GM23338 (cell line): ENCODE measurements around the gene FARP1. TPM values are rescaled to one million over a fixed set of nuclear protein-coding genes. Genes with fewer than 3 reads are reported as not detected.
A peak's percentile ranks its signal among the peaks of the same experiment; 100 is the strongest.

Experiments used
- ATAC-seq: fragments of 200-7000 bp; cut with Tn5 transposase; 3 replicates; pipeline ENCODE4 v1.9.1; 2020
- DNase-seq: peaks from one replicate; pipeline ENCODE4 v3.0.0-alpha.2; 2015; ENCODE audit warnings: low spot score
- H2AFZ ChIP-seq: fragments of 200-600 bp; sonication (generic); 2 replicates; pipeline ENCODE4 v1.8.0; 2016; ENCODE audit warnings: antibody characterized with exemption, mild to moderate bottlenecking, moderate library complexity
- H3F3A ChIP-seq: fragments of 200-600 bp; sonication (generic); replicated peaks from 2 replicates; pipeline ENCODE4 v1.8.0; 2017; ENCODE audit warnings: antibody characterized with exemption, mixed run types, low read depth
- H3K27ac ChIP-seq: fragments of 200-600 bp; sonication (generic); 2 replicates; pipeline ENCODE4 v1.6.1; 2016; ENCODE audit warnings: low read depth
- H3K27me3 ChIP-seq: fragments of 200-600 bp; sonication (generic); 2 replicates; pipeline ENCODE4 v1.8.0; 2016; ENCODE audit warnings: mild to moderate bottlenecking, mixed run types, moderate library complexity; ENCODE audit not compliant: insufficient read depth
- H3K36me3 ChIP-seq: fragments of 200-600 bp; sonication (generic); 2 replicates; pipeline ENCODE4 v1.8.0; 2016; ENCODE audit warnings: mild to moderate bottlenecking; ENCODE audit not compliant: insufficient read depth
- H3K4me1 ChIP-seq: fragments of 200-600 bp; sonication (generic); 2 replicates; pipeline ENCODE4 v1.8.0; 2016; ENCODE audit warnings: mild to moderate bottlenecking, moderate library complexity; ENCODE audit not compliant: insufficient read depth
- H3K4me2 ChIP-seq: fragments of 200-600 bp; sonication (generic); 2 replicates; pipeline ENCODE4 v1.7.1; 2017; ENCODE audit warnings: mixed run types
- H3K4me3 ChIP-seq: fragments of 200-600 bp; sonication (generic); 2 replicates; pipeline ENCODE4 v1.6.1; 2016; ENCODE audit warnings: mixed run types
- H3K79me2 ChIP-seq: fragments of 200-600 bp; sonication (generic); replicated peaks from 2 replicates; pipeline ENCODE4 v1.8.0; 2017; ENCODE audit warnings: mild to moderate bottlenecking; ENCODE audit not compliant: insufficient read depth
- H3K9me2 ChIP-seq: fragments of 200-600 bp; sonication (generic); 2 replicates; pipeline ENCODE4 v1.8.0; 2017; ENCODE audit not compliant: insufficient read depth
- H4K20me1 ChIP-seq: fragments of 200-600 bp; sonication (generic); replicated peaks from 2 replicates; pipeline ENCODE4 v1.8.0; 2017; ENCODE audit warnings: mild to moderate bottlenecking; ENCODE audit not compliant: insufficient read depth
- H3K27ac Mint-ChIP-seq: 2 replicates; pipeline ENCODE4 v1.8.0; 2020; ENCODE audit warnings: inconsistent platforms, mild to moderate bottlenecking, moderate library complexity, mixed read lengths
- H3K27me3 Mint-ChIP-seq: 3 replicates; pipeline ENCODE4 v1.8.0; 2022; ENCODE audit warnings: low read depth, mild to moderate bottlenecking, moderate library complexity, mixed read lengths, inconsistent platforms; ENCODE audit not compliant: insufficient read depth, poor library complexity
- H3K36me3 Mint-ChIP-seq: 3 replicates; pipeline ENCODE4 v1.8.0; 2021; ENCODE audit warnings: low read depth, mild to moderate bottlenecking, inconsistent platforms, moderate library complexity, mixed read lengths
- H3K4me1 Mint-ChIP-seq: 3 replicates; pipeline ENCODE4 v1.8.0; 2020; ENCODE audit warnings: mild to moderate bottlenecking, inconsistent platforms, mixed read lengths
- H3K4me3 Mint-ChIP-seq: 3 replicates; pipeline ENCODE4 v1.8.0; 2021; ENCODE audit warnings: moderate library complexity, mild to moderate bottlenecking, inconsistent platforms, mixed read lengths
- H3K9me3 Mint-ChIP-seq: 3 replicates; pipeline ENCODE4 v1.8.0; 2020; ENCODE audit warnings: moderate library complexity, mild to moderate bottlenecking, inconsistent platforms, mixed read lengths
- CREB1 ChIP-seq: fragments of 250-450 bp; sonication (Bioruptor Pico); IDR thresholded peaks from 2 replicates; pipeline ENCODE4 v1.5.0; 2020; ENCODE audit warnings: low read depth, mild to moderate bottlenecking, moderate library complexity
- CTCF ChIP-seq, 2 experiments: fragments of 200-600 bp in 1 of 2; sonication (generic) in 1 of 2; conservative IDR thresholded peaks; 2 replicates each; pipeline versions ENCODE4 v1.5.1 to v1.6.1; 2016 to 2017; ENCODE audit warnings: antibody characterized with exemption in 2 of 2, low read depth in 2 of 2, mild to moderate bottlenecking in 2 of 2, moderate library complexity in 1 of 2
- ETS1 ChIP-seq: IDR thresholded peaks from 2 replicates; pipeline ENCODE4 v1.6.1; 2016; ENCODE audit warnings: antibody characterized with exemption
- EZH2 ChIP-seq: fragments of 200-600 bp; sonication (generic); IDR thresholded peaks from one replicate; pipeline ENCODE4 v1.8.0; 2017; ENCODE audit warnings: antibody characterized with exemption, mild to moderate bottlenecking, low read depth; ENCODE audit not compliant: unreplicated experiment
- EZH2phosphoT487 ChIP-seq: fragments of 200-600 bp; sonication (generic); IDR thresholded peaks from one replicate; pipeline ENCODE4 v1.8.1; 2018; ENCODE audit warnings: antibody characterized with exemption; ENCODE audit not compliant: unreplicated experiment
- JUNB ChIP-seq: IDR thresholded peaks from one replicate; pipeline ENCODE4 v1.6.1; 2016; ENCODE audit warnings: antibody characterized with exemption; ENCODE audit not compliant: unreplicated experiment
- NANOG ChIP-seq: IDR thresholded peaks from 2 replicates; pipeline ENCODE4 v1.6.1; 2016; ENCODE audit warnings: antibody characterized with exemption, borderline replicate concordance
- POLR2AphosphoS5 ChIP-seq: IDR thresholded peaks from 2 replicates; pipeline ENCODE4 v1.6.1; 2016; ENCODE audit warnings: antibody characterized with exemption, low read depth
- REST ChIP-seq: IDR thresholded peaks from one replicate; pipeline ENCODE4 v1.6.1; 2018; ENCODE audit warnings: antibody characterized with exemption; ENCODE audit not compliant: unreplicated experiment
- STAT1 ChIP-seq: IDR thresholded peaks from one replicate; pipeline ENCODE4 v1.6.1; 2016; ENCODE audit warnings: antibody characterized with exemption; ENCODE audit not compliant: unreplicated experiment
- ZNF114 ChIP-seq: fragments of 250-450 bp; sonication (Bioruptor Pico); IDR thresholded peaks from 2 replicates; pipeline ENCODE4 v1.5.0; 2020; ENCODE audit warnings: mild to moderate bottlenecking, moderate library complexity
- ZNF331 ChIP-seq: fragments of 250-450 bp; sonication (Bioruptor Pico); IDR thresholded peaks from 2 replicates; pipeline ENCODE4 v1.5.0; 2020; ENCODE audit warnings: low read depth, mild to moderate bottlenecking, moderate library complexity
- ZNF462 ChIP-seq: fragments of 250-450 bp; sonication (Bioruptor Pico); IDR thresholded peaks from 2 replicates; pipeline ENCODE4 v1.5.0; 2020; ENCODE audit warnings: mild to moderate bottlenecking, moderate library complexity
- polyA plus RNA-seq: library from polyadenylated mRNA; unstranded; fragments of >200 nt; fragmentation: Nextera tagmentation; extraction: Ambion mirVana; gene quantifications from 2 replicates; pipeline ENCODE4 v1.2.1, GENCODE V29; 2016
- total RNA-seq: library from RNA; depleted of rRNA; stranded (reverse); fragments of >200 nt; shearing (Covaris generic); gene quantifications from 2 replicates; pipeline ENCODE4 v1.2.3, GENCODE V29; 2014

Gene FARP1
- total and polyA plus RNA-seq, 2 experiments from 2014 or later: 53.6 to 82.5 TPM

GRCh38 chr13:98406971-98407370 is 264.1 kb downstream of the FARP1 start:
- H3F3A ChIP-seq: no peaks in the 10 kb centered on the region
- ATAC-seq: no peak
- H3K27ac Mint-ChIP-seq: no peak overlapping the region
- peaks cover 4% of the 10 kb centered on the region; the same call in 2 of the 3 replicates for H3K36me3 Mint-ChIP-seq
- H2AFZ ChIP-seq: no peak overlapping the region
- no peaks in the 10 kb centered on the region; the same call in 1 of the 2 replicates for H4K20me1 ChIP-seq
- H3K27me3 ChIP-seq: no peaks in the 10 kb centered on the region
- H3K4me3 Mint-ChIP-seq: no peak overlapping the region
- H3K79me2 ChIP-seq: no peaks in the 10 kb centered on the region
- no peak overlapping the region for H3K4me2 ChIP-seq
- no peak for TF ChIP-seq ETS1
- no peak for TF ChIP-seq CTCF (conservative IDR thresholded peaks at IDR 0.05; ENCODE audit: low read depth in 2 of 2)
- TF ChIP-seq REST: no peak
- TF ChIP-seq NANOG: no peak
- no peak for TF ChIP-seq POLR2AphosphoS5
- no peak for TF ChIP-seq EZH2phosphoT487
- TF ChIP-seq ZNF114: no peak
- no peak for TF ChIP-seq ZNF331 (CRISPR knock-in tag)
- TF ChIP-seq CREB1: no peak
- TF ChIP-seq STAT1: no peak
- TF ChIP-seq ZNF462 (CRISPR knock-in tag): no peak
- no peak for TF ChIP-seq JUNB
- TF ChIP-seq EZH2: no peak
- peaks cover 9% of the 10 kb centered on the region for H3K4me1 Mint-ChIP-seq
- H3K9me3 Mint-ChIP-seq: no peaks in the 10 kb centered on the region
- peaks cover 5% of the 10 kb centered on the region; the same call in 1 of the 2 replicates for H3K4me1 ChIP-seq
- peak overlapping the region; percentile 74; the same call in 1 of the 2 replicates for H3K27ac ChIP-seq
- H3K9me2 ChIP-seq: no peaks in the 10 kb centered on the region
- DNase-seq: no peak
- H3K36me3 ChIP-seq: no peaks in the 10 kb centered on the region; the same call in 1 of the 2 replicates
- no peak overlapping the region for H3K4me3 ChIP-seq
- H3K27me3 Mint-ChIP-seq: peaks cover 2% of the 10 kb centered on the region
